HFFc6 (cell line): ENCODE data around the gene NR0B1. TPM values are rescaled to one million over a fixed set of nuclear protein-coding genes. Genes with fewer than 3 reads are reported as not detected.

Source experiments
- DNase-seq: peaks from one replicate; pipeline ENCODE4 v3.0.0-alpha.2; 2018
- H3K27ac Mint-ChIP-seq: 2 replicates; pipeline ENCODE4 v1.8.0; 2020; ENCODE audit warnings: mild to moderate bottlenecking, mixed read lengths
- H3K27me3 Mint-ChIP-seq: 2 replicates; pipeline ENCODE4 v1.8.0; 2021; ENCODE audit warnings: mild to moderate bottlenecking, moderate library complexity, mixed read lengths; ENCODE audit not compliant: insufficient read depth
- H3K36me3 Mint-ChIP-seq: 2 replicates; pipeline ENCODE4 v1.8.0; 2021; ENCODE audit warnings: low read depth, mixed read lengths
- H3K4me1 Mint-ChIP-seq: 2 replicates; pipeline ENCODE4 v1.8.0; 2020; ENCODE audit warnings: low read depth, mixed read lengths
- H3K4me3 Mint-ChIP-seq: 2 replicates; pipeline ENCODE4 v1.8.0; 2020; ENCODE audit warnings: mild to moderate bottlenecking, moderate library complexity, mixed read lengths
- H3K9me3 Mint-ChIP-seq: 2 replicates; pipeline ENCODE4 v1.8.0; 2020; ENCODE audit warnings: mild to moderate bottlenecking, mixed read lengths
- CTCF ChIP-seq: fragments of 200-600 bp; sonication (generic); IDR thresholded peaks from 2 replicates; pipeline ENCODE4 v1.5.0; 2021; ENCODE audit warnings: antibody characterized with exemption, mild to moderate bottlenecking
- total RNA-seq, 6 experiments: library from RNA; stranded (reverse); fragmentation: NEBNext Ultra II Directional; extraction: Animal tissue kit (Norgen Biotek cat#: 25700); gene quantifications; 2 replicates in 1 of 6; 3 replicates in 5 of 6; pipeline ENCODE4 v1.2.3, GENCODE V29; 2021

The NR0B1 gene
- total RNA-seq, 6 experiments from 2014 or later: not detected

- Mint-ChIP-seq H3K4me1 (peaks cover 27% of the 10 kb centered on the region), H3K4me3 (no peak overlapping the region), H3K9me3 (no peaks in the 10 kb centered on the region), H3K36me3 (no peaks in the 10 kb centered on the region), H3K27ac (no peak overlapping the region), H3K27me3 (no peaks in the 10 kb centered on the region)
- TF ChIP-seq CTCF: peak; percentile 71
- DNase-seq: no peak
These were observed 33.7 kb downstream of the NR0B1 start for GRCh38 chrX:30275498-30275897.

- no peaks in the 10 kb centered on the region for H3K36me3 Mint-ChIP-seq
- no peaks in the 10 kb centered on the region for H3K9me3 Mint-ChIP-seq
- no peak for TF ChIP-seq CTCF
- no peaks in the 10 kb centered on the region for H3K27me3 Mint-ChIP-seq
- no peak overlapping the region for H3K4me3 Mint-ChIP-seq
- no peak for DNase-seq
- H3K4me1 Mint-ChIP-seq: peaks cover 14% of the 10 kb centered on the region
- peak overlapping the region; percentile 29; the same call in 1 of the 2 replicates for H3K27ac Mint-ChIP-seq
These were observed 38.6 kb downstream of the NR0B1 start for GRCh38 chrX:30270639-30271038.

GRCh38 chrX:30262763-30263162, 46.4 kb downstream of the NR0B1 start:
- no peak for TF ChIP-seq CTCF
- no peaks in the 10 kb centered on the region for H3K36me3 Mint-ChIP-seq
- H3K4me3 Mint-ChIP-seq: no peak overlapping the region
- no peaks in the 10 kb centered on the region for H3K4me1 Mint-ChIP-seq
- no peak overlapping the region for H3K27ac Mint-ChIP-seq
- H3K9me3 Mint-ChIP-seq: no peaks in the 10 kb centered on the region
- no peaks in the 10 kb centered on the region for H3K27me3 Mint-ChIP-seq
- DNase-seq: no peak

GRCh38 chrX:30261012-30261411, 48.2 kb downstream of the NR0B1 start:
- TF ChIP-seq CTCF: no peak
- no peak overlapping the region for H3K27ac Mint-ChIP-seq
- no peaks in the 10 kb centered on the region for H3K4me1 Mint-ChIP-seq
- H3K36me3 Mint-ChIP-seq: no peaks in the 10 kb centered on the region
- no peak for DNase-seq
- H3K4me3 Mint-ChIP-seq: no peak overlapping the region
- peaks cover 2% of the 10 kb centered on the region; the same call in 1 of the 2 replicates for H3K27me3 Mint-ChIP-seq
- no peaks in the 10 kb centered on the region for H3K9me3 Mint-ChIP-seq

- H3K27ac Mint-ChIP-seq: no peak overlapping the region
- no peaks in the 10 kb centered on the region for H3K36me3 Mint-ChIP-seq
- no peak for TF ChIP-seq CTCF
- H3K4me3 Mint-ChIP-seq: no peak overlapping the region
- peaks cover 2% of the 10 kb centered on the region; the same call in 1 of the 2 replicates for H3K27me3 Mint-ChIP-seq
- peaks cover 5% of the 10 kb centered on the region; the same call in 1 of the 2 replicates for H3K9me3 Mint-ChIP-seq
- H3K4me1 Mint-ChIP-seq: no peaks in the 10 kb centered on the region
- DNase-seq: no peak
These were observed 49.3 kb downstream of the NR0B1 start for GRCh38 chrX:30259927-30260326.

Other genes with a start within 250 kb of the NR0B1 start
- not detected for gene MAGEB2, start 93.8 kb downstream of the NR0B1 start, total RNA-seq
- gene MAGEB3, start 78.7 kb downstream of the NR0B1 start, total RNA-seq: not detected
- not detected for gene MAGEB4, start 67.4 kb downstream of the NR0B1 start, total RNA-seq
- gene MAGEB1, start 62.2 kb downstream of the NR0B1 start, total RNA-seq: not detected